ENCODE data around the gene NFKBIB.
"Not testable (repeated sequence)": the region's sequence is repeated elsewhere in the genome, so short reads cannot be mapped to it uniquely, and the experiment has no call there.

NFKBIB gene

DNA sequence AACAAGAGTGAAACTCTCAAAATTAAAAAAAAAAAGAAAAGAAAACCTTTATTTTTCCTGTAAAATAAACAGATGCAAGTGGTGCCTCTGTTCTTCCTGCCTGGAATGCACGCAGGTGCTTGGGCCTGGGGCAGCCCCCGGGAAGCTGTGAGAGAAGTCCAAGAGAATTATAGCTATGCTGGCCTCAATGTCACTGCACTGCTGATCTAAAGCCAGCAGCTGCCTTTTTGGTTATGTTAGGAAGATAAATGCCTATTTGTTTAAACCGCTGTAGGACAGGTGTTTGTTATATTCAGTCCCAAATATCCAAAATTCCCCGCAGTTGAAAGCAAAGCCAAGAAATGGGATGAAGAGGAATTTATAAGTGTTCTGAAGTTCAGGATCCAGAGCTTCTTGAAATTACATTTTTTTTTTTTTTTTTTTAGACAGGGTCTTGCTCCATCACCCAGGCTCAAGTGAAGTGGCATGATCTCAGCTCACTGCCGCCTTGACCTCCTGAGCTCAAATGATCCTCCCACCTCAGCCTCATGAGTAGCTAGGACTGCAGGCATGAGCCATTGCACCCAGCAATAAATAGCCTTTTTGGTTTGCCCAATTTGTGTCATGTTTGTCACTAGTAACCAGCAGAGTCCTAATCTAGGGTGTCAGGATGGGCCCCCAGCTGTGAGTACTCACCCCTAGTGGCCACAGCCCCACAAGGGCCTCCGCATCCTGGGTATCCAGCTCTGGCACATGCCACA, 23.9 kb upstream of the NFKBIB start:
- no peak for DNase-seq

GRCh38 chr19:38877781-38878574, 21.8 kb upstream of the NFKBIB start, which contains the start of gene RINL:
TSS of gene RINL (minus strand) at chr19:38878275. CDS start at chr19:38876742, 1,533 bp downstream.
- DNase-seq, result peak; percentile 79 to 81

DNA sequence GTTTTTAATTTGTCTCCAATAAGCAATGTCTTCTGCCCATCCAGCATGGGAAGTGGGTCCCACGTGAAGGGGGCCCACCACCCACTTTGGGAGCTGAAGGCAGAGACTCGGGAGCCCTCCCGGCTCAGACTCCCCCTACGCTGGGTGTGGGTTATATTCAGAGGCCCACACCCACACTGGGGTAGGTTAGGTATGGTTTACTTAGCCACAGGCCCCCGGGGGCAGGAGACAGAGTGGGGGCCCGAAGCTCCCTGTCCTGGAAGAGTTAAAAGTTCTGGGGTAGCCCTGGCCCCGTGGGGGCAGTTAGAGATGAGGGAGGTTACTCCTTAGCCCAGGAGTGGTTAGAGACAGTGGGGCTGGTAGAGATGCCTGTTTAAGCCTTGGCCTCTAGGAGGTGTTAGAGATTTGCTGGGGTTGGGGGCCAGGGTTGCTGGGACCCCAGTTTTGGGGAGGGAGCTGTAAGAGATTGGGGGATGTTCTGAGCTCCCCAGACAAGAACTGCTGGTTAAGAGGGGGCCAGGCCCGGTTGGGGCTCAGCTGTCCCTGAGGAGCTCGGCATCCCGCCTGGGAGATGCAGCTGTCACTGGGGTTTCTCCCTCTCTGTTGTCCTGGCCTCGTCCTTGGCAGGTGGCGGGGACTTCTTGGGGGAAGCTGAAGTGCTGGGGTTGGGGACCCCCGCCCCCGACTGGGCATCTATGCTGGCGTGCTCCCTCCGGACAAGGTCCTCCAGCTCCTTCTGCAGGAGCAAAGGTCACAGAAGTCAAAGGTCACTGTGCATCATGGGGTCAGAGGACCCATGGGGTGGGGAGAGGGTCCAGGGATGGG, 21.0 kb upstream of the NFKBIB start:
- peak in 1 of 2 donors; percentile 13 for DNase-seq

DNA sequence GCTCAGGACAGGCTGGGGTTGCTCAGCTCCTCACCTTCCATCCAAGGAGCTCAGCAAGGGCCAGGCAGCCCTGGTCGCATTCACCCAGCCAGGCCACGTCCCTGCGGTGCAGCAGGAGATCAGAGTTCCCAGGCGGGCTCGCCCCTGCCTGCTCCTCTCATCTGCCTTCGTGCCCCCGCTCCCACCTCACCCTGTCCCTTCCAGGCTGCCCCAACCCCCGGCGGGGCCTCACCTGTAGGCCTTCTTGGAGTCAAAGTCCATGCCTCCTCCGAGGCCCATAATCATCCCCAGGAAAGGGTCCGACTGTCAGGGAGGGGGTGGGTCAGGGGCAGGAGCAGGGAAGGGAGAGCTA, 20.4 kb upstream of the NFKBIB start:
- DNase-seq, result no peak

DNA sequence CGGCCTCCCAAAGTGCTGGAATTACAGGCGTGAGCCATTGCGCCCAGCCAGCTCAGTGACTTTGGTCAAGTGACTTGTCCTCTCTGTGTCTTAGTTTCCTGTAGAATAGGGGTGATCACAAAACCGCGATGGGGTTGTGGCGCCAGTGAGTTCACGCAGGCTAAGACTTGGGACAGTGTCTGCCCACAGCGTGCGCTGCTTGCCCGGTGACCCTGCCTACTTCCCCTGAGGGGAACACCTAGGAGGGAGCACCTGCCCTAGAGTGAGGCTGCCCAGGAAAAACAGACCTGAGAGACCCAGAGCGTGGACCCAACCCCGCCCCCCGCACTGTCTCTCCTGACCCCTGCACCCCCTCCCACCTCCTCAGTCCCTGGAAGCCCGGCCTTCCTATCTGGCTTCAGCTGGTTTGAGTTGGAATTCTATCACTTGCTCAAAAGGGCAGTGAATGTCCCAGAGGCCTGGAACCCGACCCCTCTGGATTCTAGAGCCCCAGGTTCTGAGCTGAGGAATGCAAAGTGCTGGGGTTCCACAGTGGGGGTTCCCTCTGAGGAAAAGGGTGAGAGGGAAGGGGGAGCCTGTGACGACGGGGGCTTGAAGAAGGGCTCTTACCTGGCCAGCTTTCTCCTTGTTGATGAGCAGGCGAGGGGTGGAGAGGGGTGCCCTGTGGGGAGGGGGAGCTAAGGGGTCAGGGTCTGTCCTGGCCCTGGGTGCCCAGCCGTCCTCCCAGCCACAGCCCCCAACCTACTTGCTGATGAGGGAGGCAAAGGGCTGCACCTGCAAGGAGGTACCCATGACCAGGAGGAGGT, 19.5 kb upstream of the NFKBIB start:
- no peak for DNase-seq

DNA sequence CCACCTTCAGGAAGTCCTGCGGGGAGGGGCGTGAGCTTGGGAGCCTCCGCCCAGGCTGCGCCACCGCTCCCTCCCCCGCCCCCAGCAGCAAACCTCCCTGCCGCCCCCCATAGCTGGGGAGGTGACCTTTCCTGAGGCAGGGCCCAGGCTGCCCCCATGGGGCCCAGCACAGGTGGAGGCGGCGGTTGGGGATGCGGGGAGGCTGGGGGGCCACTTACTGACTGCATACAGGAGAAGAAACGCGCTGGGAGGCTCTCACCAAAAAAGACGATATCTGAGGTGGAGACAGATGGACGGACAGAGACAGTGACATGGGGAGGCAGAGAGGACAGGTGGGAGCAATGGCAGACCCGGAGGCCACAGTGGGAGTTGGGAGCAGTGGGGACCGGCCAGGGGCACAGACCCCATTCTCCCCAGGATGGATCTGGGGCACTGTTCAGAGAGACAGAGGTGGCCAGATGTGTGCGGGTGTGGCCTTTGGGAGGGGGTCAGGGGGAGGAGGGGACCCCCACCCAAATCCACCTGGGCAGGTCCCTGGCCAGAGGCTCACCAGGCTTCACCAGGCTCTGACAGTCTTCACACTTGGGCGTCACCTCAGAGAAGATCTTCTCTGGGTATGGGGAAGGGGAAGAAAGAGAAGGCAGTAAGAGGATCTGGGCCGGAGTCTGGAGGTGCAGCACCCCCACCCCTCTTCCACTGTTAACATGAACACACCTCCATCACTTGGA, 18.7 kb upstream of the NFKBIB start:
- no peak for DNase-seq

- DNase-seq, result no peak
Observed at GRCh38 chr19:38883286-38883685, 16.5 kb upstream of the NFKBIB start.

DNA sequence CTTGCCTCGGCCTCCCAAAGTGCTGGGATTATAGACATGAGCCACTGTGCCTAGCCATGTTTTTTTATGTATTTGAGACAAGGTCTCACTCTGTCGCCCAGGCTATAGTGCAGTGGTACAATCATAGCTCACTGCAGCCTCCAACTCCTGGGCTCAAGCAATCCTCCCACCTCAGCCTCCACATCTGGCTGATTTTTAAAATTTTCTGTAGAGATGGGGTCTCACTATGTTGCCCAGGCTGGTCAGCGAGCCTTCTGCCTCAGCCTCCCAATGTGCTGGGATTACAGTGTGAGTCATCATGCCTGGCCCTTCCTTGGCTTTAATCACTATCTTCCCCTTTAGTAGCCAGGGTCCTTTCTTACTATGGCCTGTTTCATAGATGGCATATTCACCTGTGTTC, 15.1 kb upstream of the NFKBIB start:
- not testable (repeated sequence) for DNase-seq

DNA sequence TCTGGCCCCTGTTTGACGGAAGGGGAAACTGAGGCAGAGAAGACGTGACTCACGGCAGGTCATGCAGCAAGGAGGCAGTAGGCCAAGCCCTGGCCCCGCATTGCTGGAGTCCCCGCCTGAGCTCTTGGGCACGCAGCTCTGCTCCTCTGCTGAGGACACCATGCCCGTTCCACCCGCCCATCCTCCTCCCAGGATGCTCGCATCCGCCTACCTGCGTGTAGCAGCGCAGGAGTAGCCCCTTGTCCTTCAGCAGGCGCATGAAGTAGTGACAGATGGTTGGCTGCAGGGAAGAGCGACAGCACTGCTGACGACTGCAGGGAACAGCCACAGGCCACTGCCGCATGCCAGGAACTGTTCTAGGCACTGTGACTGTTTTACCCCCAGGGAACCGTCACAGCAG, 10.9 kb upstream of the NFKBIB start:
- DNase-seq, result no peak

GRCh38 chr19:38889803-38890202, 10.0 kb upstream of the NFKBIB start:
- DNase-seq, result no peak

GRCh38 chr19:38890686-38891085, 9.1 kb upstream of the NFKBIB start:
- DNase-seq, result no peak

- no peak for DNase-seq
Observed at GRCh38 chr19:38891771-38892170, 8.0 kb upstream of the NFKBIB start.

- DNase-seq, result no peak
Observed at GRCh38 chr19:38892841-38893240, 6.9 kb upstream of the NFKBIB start.

- no peak for DNase-seq
Observed at GRCh38 chr19:38893341-38893771, 6.4 kb upstream of the NFKBIB start.

GRCh38 chr19:38894968-38895367, 4.8 kb upstream of the NFKBIB start:
- no peak for DNase-seq

DNA sequence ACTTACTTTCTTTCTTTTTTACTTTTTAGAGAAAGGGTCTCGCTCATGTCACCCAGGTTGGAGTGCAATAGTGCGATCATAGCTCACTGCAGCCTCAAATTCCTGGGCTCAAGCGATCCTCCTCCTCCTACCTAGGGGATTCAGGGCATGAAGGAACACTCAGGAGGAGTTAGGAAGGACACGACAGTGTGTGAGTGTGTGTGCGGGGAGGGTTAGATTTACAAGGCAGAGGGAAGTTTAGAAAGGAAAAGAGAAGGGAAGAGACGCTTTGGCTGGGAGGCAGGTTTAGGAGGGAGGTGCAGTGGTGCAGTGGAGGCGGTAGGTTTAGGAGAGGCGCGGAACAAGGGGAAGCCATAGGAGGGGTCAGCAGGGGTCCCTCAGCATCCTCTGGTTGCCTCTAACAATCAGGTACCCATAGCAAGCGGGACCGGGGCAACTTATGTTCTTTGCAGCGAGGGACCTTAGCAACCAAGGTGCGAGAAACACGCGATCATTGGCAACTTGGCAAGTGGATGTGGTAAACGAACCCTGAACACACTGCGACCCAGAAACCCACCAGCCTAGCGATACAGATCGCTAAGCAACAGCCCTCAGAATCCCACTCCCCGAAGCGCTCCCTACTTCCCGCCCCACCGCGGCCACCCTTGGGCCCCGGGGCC, 852 bp upstream of the NFKBIB start:
- DNase-seq, result no peak

- DNase-seq, result no peak
Observed at GRCh38 chr19:38900202-38900629, 447 bp downstream of the NFKBIB start.

DNA sequence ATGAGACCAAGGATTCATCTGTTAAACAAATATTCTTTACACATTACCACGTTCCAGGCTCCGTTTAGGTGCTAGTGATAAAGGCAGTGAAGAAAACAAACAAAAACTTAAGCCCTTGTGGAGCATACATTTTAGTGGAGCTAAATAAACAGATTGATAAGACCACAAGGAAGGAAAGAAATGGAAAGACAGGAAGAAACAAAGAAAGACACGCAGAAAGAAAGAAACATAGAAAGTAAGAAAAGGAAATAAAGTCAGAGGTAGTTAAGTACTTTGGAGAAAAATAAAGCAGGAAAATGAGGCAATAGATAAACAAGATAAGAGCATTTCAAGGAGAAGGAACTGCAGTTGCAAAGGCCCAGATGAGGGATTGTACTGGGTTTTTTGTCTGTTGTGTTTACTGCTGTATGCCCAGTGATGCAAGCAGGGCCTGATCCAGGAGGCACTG, 998 bp downstream of the NFKBIB start:
- DNase-seq, result no peak

- no peak for DNase-seq
Observed at GRCh38 chr19:38901683-38902082, 1.9 kb downstream of the NFKBIB start.

DNA sequence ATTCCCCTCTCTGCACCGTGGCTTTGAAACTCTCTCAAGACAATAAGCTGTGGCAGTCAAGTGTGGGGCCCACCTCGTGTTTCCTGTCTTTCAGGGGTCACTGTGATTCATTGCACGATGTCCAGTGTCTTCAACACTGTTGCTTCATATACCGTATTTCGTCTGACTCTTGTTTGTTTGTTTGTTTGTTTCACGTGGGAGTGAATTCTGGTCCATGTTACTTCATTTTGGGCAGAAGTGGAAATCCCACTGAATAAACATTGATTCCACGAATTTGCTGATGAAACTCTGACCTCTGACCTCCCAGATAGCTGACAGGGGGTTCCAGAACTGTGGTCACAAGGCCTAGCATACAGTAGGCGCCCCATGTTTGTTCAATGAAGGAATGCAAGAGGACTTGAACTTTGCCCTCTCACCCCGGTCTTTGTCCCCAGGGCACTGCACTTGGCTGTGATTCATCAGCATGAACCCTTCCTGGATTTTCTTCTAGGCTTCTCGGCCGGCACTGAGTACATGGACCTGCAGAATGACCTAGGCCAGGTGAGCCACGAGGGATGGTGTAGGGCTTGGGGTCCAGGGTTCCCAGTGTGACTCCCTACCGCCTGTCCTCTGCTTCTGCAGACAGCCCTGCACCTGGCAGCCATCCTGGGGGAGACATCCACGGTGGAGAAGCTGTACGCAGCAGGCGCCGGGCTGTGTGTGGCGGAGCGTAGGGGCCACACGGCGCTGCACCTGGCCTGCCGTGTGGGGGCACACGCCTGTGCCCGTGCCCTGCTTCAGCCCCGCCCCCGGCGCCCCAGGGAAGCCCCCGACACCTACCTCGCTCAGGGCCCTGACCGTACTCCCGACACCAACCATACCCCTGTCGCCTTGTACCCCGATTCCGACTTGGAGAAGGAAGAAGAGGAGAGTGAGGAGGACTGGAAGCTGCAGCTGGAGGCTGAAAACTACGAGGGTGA, 5.1 kb downstream of the NFKBIB start:
- DNase-seq, result no peak
